Right lobe of liver (tissue), 4 donors: Measurements from ENCODE around the gene TSC1.

Experiments
- CTCF ChIP-seq, 4 donors: fragments of 200-600 bp in 3 of 4; fragments of 450-650 bp in 1 of 4; IDR thresholded peaks; one replicate each; pipeline versions ENCODE4 v1.5.1 to v1.8.0; 2016 to 2022; ENCODE audit warnings: antibody characterized with exemption in 4 of 4, mild to moderate bottlenecking in 2 of 4
- POLR2A ChIP-seq: fragments of 450-650 bp; IDR thresholded peaks from one replicate; pipeline ENCODE4 v1.6.1; 2017; ENCODE audit warnings: antibody characterized with exemption, mild to moderate bottlenecking
- donor health status: DM: no; HTN: no; CAD: no.
- donor health status: DM: no; HTN: no; CAD: no.
- donor health status: DM: no; HTN: yes; CAD: no.

- TF ChIP-seq CTCF (IDR thresholded peaks at IDR 0.05) (no peak), POLR2A (no peak)
These were observed 102.0 kb downstream of the TSC1 start for GRCh38 chr9:132842124-132843044.
